SK-N-SH treated with all-trans-retinoic acid at 6 μM for 48 hours (cell line): ENCODE data around the gene RPS6KA2.

ENCODE experiments used
- ATAC-seq: fragments of 200-7000 bp; cut with Tn5 transposase; 3 replicates; pipeline ENCODE4 v1.9.1; 2020; ENCODE audit warnings: mild to moderate bottlenecking, moderate library complexity
- ARNTL ChIP-seq: fragments of 450-650 bp; formaldehyde crosslinking; IDR thresholded peaks from 2 replicates; pipeline ENCODE4 v1.5.0; 2020; ENCODE audit warnings: low read depth, mild to moderate bottlenecking, moderate library complexity, borderline replicate concordance
- BACH2 ChIP-seq: fragments of 250-450 bp; sonication (Bioruptor Pico); IDR thresholded peaks from 2 replicates; pipeline ENCODE4 v1.9.0; 2021; ENCODE audit warnings: mild to moderate bottlenecking, borderline replicate concordance
- CREB5 ChIP-seq: fragments of 250-450 bp; sonication (Bioruptor Pico); IDR thresholded peaks from 2 replicates; pipeline ENCODE4 v1.5.1; 2020; ENCODE audit warnings: low read depth, mild to moderate bottlenecking, moderate library complexity
- CSDC2 ChIP-seq: fragments of 250-450 bp; sonication (Bioruptor Pico); IDR thresholded peaks from 2 replicates; pipeline ENCODE4 v1.5.0; 2020; ENCODE audit warnings: mild to moderate bottlenecking, moderate library complexity
- CSRNP3 ChIP-seq: fragments of 250-450 bp; sonication (Bioruptor Pico); IDR thresholded peaks from 2 replicates; pipeline ENCODE4 v1.5.1; 2021; ENCODE audit warnings: mild to moderate bottlenecking, moderate library complexity
- ESRRG ChIP-seq: fragments of 250-450 bp; sonication (Bioruptor Pico); IDR thresholded peaks from 2 replicates; pipeline ENCODE4 v1.6.1; 2021; ENCODE audit warnings: mild to moderate bottlenecking
- GLIS3 ChIP-seq: fragments of 250-450 bp; sonication (Bioruptor Pico); IDR thresholded peaks from 2 replicates; pipeline ENCODE4 v1.5.0; 2020; ENCODE audit warnings: mild to moderate bottlenecking, moderate library complexity
- PATZ1 ChIP-seq: fragments of 250-450 bp; sonication (Bioruptor Pico); IDR thresholded peaks from 2 replicates; pipeline ENCODE4 v1.8.0; 2020; ENCODE audit warnings: mild to moderate bottlenecking, moderate library complexity, borderline replicate concordance
- POU6F1 ChIP-seq: fragments of 250-450 bp; sonication (Bioruptor Pico); IDR thresholded peaks from 2 replicates; pipeline ENCODE4 v1.8.0; 2021; ENCODE audit warnings: low read depth, mild to moderate bottlenecking, moderate library complexity, borderline replicate concordance
- PPARA ChIP-seq: fragments of 250-450 bp; sonication (Bioruptor Pico); IDR thresholded peaks from 2 replicates; pipeline ENCODE4 v1.5.0; 2020; ENCODE audit warnings: mild to moderate bottlenecking, borderline replicate concordance
- RARB ChIP-seq: fragments of 250-450 bp; sonication (Bioruptor Pico); IDR thresholded peaks from 2 replicates; pipeline ENCODE4 v1.8.0; 2021; ENCODE audit warnings: mild to moderate bottlenecking, moderate library complexity
- SNAI2 ChIP-seq: fragments of 250-450 bp; sonication (Bioruptor Pico); IDR thresholded peaks from 2 replicates; pipeline ENCODE4 v1.5.0; 2020; ENCODE audit warnings: mild to moderate bottlenecking, moderate library complexity
- TCF4 ChIP-seq: fragments of 250-450 bp; sonication (Bioruptor Pico); IDR thresholded peaks from 2 replicates; pipeline ENCODE4 v1.8.0; 2021; ENCODE audit warnings: mild to moderate bottlenecking, moderate library complexity, borderline replicate concordance
- TOX ChIP-seq: fragments of 250-450 bp; sonication (Bioruptor Pico); IDR thresholded peaks from 2 replicates; pipeline ENCODE4 v1.8.0; 2021; ENCODE audit warnings: mild to moderate bottlenecking, moderate library complexity, borderline replicate concordance
- TSHZ2 ChIP-seq: fragments of 250-450 bp; sonication (Bioruptor Pico); IDR thresholded peaks from 2 replicates; pipeline ENCODE4 v1.5.0; 2020; ENCODE audit warnings: mild to moderate bottlenecking, moderate library complexity
- ZC3H10 ChIP-seq: fragments of 250-450 bp; sonication (Bioruptor Pico); IDR thresholded peaks from 2 replicates; pipeline ENCODE4 v1.5.1; 2021; ENCODE audit warnings: mild to moderate bottlenecking, moderate library complexity
- ZFP3 ChIP-seq: fragments of 250-450 bp; sonication (Bioruptor Pico); IDR thresholded peaks from 2 replicates; pipeline ENCODE4 v1.5.0; 2020; ENCODE audit warnings: mild to moderate bottlenecking, moderate library complexity
- ZFP30 ChIP-seq: fragments of 450-650 bp; formaldehyde crosslinking; IDR thresholded peaks from 2 replicates; pipeline ENCODE4 v1.5.0; 2022; ENCODE audit warnings: mild to moderate bottlenecking, moderate library complexity
- ZNF565 ChIP-seq: fragments of 450-650 bp; formaldehyde crosslinking; conservative IDR thresholded peaks from 2 replicates; pipeline ENCODE4 v1.5.0; 2020; ENCODE audit warnings: low read depth, mild to moderate bottlenecking, moderate library complexity
- ZNF70 ChIP-seq: fragments of 450-650 bp; formaldehyde crosslinking; IDR thresholded peaks from 2 replicates; pipeline ENCODE4 v1.5.0; 2020; ENCODE audit warnings: mild to moderate bottlenecking, moderate library complexity
- ZNF8 ChIP-seq: fragments of 450-650 bp; formaldehyde crosslinking; IDR thresholded peaks from 2 replicates; pipeline ENCODE4 v1.5.0; 2020; ENCODE audit warnings: mild to moderate bottlenecking, moderate library complexity

RPS6KA2 gene

GRCh38 chr6:166662690-166663089 is 35.6 kb upstream of the RPS6KA2 start:
- TF ChIP-seq SNAI2 (CRISPR knock-in tag) (no peak), RARB (no peak), TSHZ2 (CRISPR knock-in tag) (no peak), TOX (CRISPR knock-in tag) (no peak), BACH2 (CRISPR knock-in tag) (no peak), ARNTL (no peak), PPARA (CRISPR knock-in tag) (no peak), ESRRG (CRISPR knock-in tag) (no peak), POU6F1 (CRISPR knock-in tag) (no peak), ZNF8 (CRISPR knock-in tag) (no peak), CSRNP3 (no peak), CSDC2 (no peak), ZC3H10 (no peak), ZFP3 (CRISPR knock-in tag) (no peak), ZNF565 (CRISPR knock-in tag) (no peak), PATZ1 (CRISPR knock-in tag) (no peak), TCF4 (CRISPR knock-in tag) (no peak), ZFP30 (no peak)
- no peak for ATAC-seq

GRCh38 chr6:166661327-166662085 is 34.5 kb upstream of the RPS6KA2 start:
- ATAC-seq, result no peak
- no peak for TF ChIP-seq RARB
- no peak for TF ChIP-seq ARNTL
- TF ChIP-seq TCF4 (CRISPR knock-in tag), result no peak
- TF ChIP-seq ZNF70 (CRISPR knock-in tag), result no peak
- no peak for TF ChIP-seq CSDC2
- TF ChIP-seq ZNF565 (CRISPR knock-in tag), result no peak
- no peak for TF ChIP-seq POU6F1 (CRISPR knock-in tag)
- no peak for TF ChIP-seq TOX (CRISPR knock-in tag)

- ATAC-seq, result no peak
- TF ChIP-seq CREB5 (CRISPR knock-in tag) (no peak), GLIS3 (CRISPR knock-in tag) (no peak), PATZ1 (CRISPR knock-in tag) (no peak), ARNTL (no peak), CSRNP3 (no peak), ZNF565 (CRISPR knock-in tag) (no peak), ZNF8 (CRISPR knock-in tag) (no peak)
Observed at GRCh38 chr6:166660157-166660688, 33.2 kb upstream of the RPS6KA2 start.
